HEK293 (cell line): ENCODE results near the gene SKOR1.

Experiments
- SETDB1 ChIP-seq: IDR thresholded peaks from one replicate; pipeline ENCODE4 v1.6.1; 2017; ENCODE audit warnings: mild to moderate bottlenecking, low read length, moderate library complexity, mixed read lengths; ENCODE audit not compliant: insufficient read length
- ZNF23 ChIP-seq: fragments of 450-650 bp; formaldehyde crosslinking; IDR thresholded peaks from 2 replicates; pipeline ENCODE4 v1.5.1; 2016; ENCODE audit warnings: missing biosample characterization, missing genetic modification characterization, borderline replicate concordance
- ZNF701 ChIP-seq: fragments of 450-650 bp; formaldehyde crosslinking; IDR thresholded peaks from 2 replicates; pipeline ENCODE4 v1.5.1; 2016; ENCODE audit warnings: missing biosample characterization, missing genetic modification characterization
- TF ChIP-seq, protein P1 (sequence below): fragments of 450-650 bp; formaldehyde crosslinking; optimal IDR thresholded peaks from 2 replicates; pipeline ENCODE3; 2016; ENCODE audit warnings: missing biosample characterization, mild to moderate bottlenecking, missing genetic modification characterization
- TF ChIP-seq, protein P2 (sequence below): fragments of 450-650 bp; formaldehyde crosslinking; IDR thresholded peaks from 2 replicates; pipeline ENCODE4 v1.5.1; 2016; ENCODE audit warnings: missing biosample characterization, missing genetic modification characterization, low read depth

DNA sequence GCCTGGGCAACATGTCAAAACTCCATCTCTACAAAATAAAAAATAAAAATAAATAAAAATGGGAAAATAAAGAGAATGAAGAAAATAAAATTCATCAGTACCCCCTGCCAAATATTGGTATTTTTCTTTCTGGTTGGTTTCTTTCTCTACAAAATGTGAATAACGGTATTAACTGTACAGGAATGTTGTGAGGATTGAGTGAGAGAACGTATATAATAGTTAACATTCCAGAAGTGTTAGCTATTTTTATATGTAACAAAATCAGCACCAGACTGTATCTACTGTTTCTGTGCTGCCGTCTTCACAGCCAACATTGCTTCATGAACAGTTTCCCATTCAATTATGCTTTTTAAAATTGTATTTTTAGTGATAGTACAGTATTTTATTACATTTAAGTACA lies 40.0 kb downstream of the SKOR1 start:
- TF ChIP-seq SETDB1 (no peak), ZNF23 (tag by site-specific recombination) (no peak), ZNF701 (tag by site-specific recombination) (no peak)
- TF ChIP-seq, protein P1, sequence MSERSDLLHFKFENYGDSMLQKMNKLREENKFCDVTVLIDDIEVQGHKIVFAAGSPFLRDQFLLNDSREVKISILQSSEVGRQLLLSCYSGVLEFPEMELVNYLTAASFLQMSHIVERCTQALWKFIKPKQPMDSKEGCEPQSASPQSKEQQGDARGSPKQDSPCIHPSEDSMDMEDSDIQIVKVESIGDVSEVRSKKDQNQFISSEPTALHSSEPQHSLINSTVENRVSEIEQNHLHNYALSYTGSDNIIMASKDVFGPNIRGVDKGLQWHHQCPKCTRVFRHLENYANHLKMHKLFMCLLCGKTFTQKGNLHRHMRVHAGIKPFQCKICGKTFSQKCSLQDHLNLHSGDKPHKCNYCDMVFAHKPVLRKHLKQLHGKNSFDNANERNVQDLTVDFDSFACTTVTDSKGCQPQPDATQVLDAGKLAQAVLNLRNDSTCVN (tag by site-specific recombination): no peak
- TF ChIP-seq, protein P2, sequence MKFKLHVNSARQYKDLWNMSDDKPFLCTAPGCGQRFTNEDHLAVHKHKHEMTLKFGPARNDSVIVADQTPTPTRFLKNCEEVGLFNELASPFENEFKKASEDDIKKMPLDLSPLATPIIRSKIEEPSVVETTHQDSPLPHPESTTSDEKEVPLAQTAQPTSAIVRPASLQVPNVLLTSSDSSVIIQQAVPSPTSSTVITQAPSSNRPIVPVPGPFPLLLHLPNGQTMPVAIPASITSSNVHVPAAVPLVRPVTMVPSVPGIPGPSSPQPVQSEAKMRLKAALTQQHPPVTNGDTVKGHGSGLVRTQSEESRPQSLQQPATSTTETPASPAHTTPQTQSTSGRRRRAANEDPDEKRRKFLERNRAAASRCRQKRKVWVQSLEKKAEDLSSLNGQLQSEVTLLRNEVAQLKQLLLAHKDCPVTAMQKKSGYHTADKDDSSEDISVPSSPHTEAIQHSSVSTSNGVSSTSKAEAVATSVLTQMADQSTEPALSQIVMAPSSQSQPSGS (tag by site-specific recombination): no peak
